Measurements from ENCODE around the gene TRIM25.

TRIM25 gene

GRCh38 chr17:56863974-56864373 is 49.9 kb downstream of the TRIM25 start:
- DNase-seq = no peak

- no peak for DNase-seq
Measured at GRCh38 chr17:56861899-56862298, 52.0 kb downstream of the TRIM25 start.

DNA sequence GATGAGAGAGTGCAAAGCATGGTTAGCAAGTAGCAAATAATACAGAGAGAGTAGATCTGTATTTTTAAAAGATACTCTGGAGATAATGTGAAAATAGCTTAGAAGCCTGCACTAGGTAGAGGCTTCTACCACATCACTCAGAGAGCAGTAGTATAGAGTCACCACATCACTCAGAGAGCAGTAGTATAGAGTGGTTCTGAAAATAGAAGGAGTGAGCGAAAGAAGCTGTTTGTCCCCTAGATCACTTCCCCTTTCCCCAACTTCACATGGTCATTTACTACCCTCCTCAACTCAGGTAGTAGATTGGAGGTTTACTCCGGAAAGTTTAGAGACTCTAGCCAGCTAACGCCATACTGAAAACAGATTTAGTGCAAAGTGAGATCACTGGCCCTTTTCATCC is 62.8 kb downstream of the TRIM25 start:
- DNase-seq = no peak

DNA sequence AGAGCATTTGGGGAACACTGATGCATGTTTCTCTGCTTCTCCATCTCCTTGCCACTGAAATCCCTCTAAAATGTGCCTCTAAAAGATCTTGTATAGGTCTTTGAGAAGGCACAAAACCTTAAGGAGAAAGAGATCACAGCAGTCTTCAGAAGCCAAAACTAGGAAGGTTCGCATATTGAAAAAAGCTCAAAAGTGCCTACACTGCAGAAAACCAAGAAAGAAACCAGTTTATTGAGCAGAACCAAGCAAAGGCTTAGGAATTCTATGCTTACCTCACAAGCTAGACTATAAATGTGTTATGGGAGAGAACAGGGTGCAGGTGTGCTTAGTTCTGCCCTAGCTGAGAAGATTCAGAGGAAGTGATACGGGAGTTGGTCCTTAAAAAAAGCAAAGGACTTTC is 63.3 kb downstream of the TRIM25 start:
- DNase-seq = no peak

DNA sequence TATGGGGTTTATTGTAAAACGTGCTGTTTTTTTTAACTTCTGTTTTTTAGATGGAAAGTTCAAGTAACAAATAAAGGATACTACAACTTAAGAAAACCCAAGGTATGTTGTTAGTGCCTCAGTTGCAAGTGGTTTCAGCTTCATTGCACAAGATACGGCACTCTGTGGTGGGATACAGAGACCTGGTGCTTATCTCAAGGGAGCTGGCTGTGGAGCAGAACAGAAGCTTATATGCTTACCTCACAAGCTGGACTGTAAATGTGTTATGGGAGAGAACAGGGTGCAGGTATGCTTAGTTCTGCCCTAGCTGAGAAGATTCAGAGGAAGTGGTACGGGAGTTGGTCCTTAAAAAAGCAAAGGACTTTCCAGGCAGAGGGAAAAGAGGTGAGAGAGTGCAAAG is 64.7 kb downstream of the TRIM25 start:
- DNase-seq = no peak

GRCh38 chr17:56847106-56847505 is 66.7 kb downstream of the TRIM25 start:
- DNase-seq = no peak

DNA sequence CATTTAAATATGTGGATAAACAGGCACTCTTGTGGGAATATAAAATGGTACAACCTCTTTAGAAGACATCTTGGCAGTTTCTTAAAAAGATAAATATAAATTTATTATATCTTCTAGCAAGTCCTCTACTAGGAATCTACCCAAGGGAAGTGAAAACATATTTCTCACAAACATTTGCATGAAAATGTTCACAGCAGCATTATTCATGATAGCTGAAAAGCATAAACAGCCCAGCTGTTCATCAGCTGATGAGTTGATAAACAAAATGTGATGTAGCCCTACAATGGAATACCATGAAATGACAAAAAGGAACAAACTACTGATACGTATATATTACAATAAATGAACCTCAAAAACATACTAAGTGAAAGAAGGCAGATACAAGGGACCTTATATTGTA is 67.9 kb downstream of the TRIM25 start:
- DNase-seq = no peak

DNA sequence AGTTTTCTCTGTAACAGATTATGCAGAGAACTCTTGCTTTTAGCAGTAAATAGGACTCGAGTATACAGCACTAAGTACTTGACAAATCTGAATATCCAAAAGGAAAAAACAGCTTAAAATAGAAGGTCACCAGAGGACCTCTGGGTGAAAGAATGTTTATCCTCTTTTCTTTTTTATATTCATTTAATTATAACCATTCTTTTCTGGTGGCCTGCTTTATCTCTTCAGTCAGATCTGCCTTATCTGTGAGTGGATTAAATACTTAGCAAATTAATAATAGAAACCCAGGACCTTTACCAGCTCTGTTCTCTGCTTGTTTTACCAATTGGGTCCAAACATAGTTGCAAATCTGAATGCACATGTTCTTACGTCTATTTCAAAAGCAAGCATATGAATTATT is 71.3 kb downstream of the TRIM25 start:
- no peak for DNase-seq

DNA sequence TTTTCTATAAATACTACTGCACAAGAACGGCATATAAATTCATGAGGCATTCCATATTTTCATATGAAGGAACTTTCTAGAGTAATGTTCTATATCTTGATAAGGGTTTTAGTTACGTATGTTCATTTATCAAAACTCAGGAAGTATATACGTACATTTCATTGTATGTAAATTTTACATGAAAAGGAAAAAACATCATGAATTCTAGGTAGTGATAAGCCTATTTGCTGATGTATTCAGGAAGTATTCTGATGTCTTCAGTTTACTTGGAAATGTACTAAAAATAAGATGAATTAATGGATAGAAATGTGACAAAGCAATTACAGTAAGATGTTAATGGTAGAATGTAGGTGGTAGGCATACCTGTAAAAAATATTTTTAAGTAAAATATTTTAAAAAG is 75.2 kb downstream of the TRIM25 start:
- no peak for DNase-seq
